ENCODE results near the gene C1orf105. TPM values are rescaled to one million over a fixed set of nuclear protein-coding genes. Genes with fewer than 3 reads are reported as not detected.

Gene C1orf105
- total and polyA plus RNA-seq, 10 of the 15 experiments (the other 5 are each of a cell fraction or from before 2014, with no cell fraction given) = not detected

GRCh38 chr1:172380441-172381244, 39.8 kb upstream of the C1orf105 start (continued):
- peak in 1 of 3 experiments; percentile 19; a peak in 1 of 6 replicates for TF ChIP-seq CTCF (IDR thresholded peaks at IDR 0.05 in 2 of 3, conservative IDR thresholded peaks at IDR 0.05 in 1 of 3; ENCODE audit: control insufficient read depth in 2 of 3, extremely low read depth in 1 of 3, insufficient read depth in 1 of 3, low read depth in 3 of 3, low read length in 3 of 3)
- no peak for TF ChIP-seq POLR2A (IDR thresholded peaks at IDR 0.05; ENCODE audit: low read depth, low read length)
- TF ChIP-seq MEF2B (IDR thresholded peaks at IDR 0.05; ENCODE audit: partially characterized antibody, poor library complexity, severe bottlenecking) = peak; percentile 23
- TF ChIP-seq, protein P1, sequence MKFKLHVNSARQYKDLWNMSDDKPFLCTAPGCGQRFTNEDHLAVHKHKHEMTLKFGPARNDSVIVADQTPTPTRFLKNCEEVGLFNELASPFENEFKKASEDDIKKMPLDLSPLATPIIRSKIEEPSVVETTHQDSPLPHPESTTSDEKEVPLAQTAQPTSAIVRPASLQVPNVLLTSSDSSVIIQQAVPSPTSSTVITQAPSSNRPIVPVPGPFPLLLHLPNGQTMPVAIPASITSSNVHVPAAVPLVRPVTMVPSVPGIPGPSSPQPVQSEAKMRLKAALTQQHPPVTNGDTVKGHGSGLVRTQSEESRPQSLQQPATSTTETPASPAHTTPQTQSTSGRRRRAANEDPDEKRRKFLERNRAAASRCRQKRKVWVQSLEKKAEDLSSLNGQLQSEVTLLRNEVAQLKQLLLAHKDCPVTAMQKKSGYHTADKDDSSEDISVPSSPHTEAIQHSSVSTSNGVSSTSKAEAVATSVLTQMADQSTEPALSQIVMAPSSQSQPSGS (IDR thresholded peaks at IDR 0.05; ENCODE audit: low read length) = peak; percentile 84
- TF ChIP-seq, protein P2, sequence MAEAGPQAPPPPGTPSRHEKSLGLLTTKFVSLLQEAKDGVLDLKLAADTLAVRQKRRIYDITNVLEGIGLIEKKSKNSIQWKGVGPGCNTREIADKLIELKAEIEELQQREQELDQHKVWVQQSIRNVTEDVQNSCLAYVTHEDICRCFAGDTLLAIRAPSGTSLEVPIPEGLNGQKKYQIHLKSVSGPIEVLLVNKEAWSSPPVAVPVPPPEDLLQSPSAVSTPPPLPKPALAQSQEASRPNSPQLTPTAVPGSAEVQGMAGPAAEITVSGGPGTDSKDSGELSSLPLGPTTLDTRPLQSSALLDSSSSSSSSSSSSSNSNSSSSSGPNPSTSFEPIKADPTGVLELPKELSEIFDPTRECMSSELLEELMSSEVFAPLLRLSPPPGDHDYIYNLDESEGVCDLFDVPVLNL (IDR thresholded peaks at IDR 0.05; ENCODE audit: low read depth, low read length) = no peak
- peak; percentile 16 to 83; a peak in 3 of 4 replicates for TF ChIP-seq EP300 (IDR thresholded peaks at IDR 0.05; ENCODE audit: borderline replicate concordance in 1 of 2, control insufficient read depth in 1 of 2, low read depth in 2 of 2, low read length in 2 of 2)
- no peak for TF ChIP-seq ASH2L (IDR thresholded peaks at IDR 0.05; ENCODE audit: borderline replicate concordance, low read depth)
- 0 out of 2 replicates have a peak, but pooled peaks have one; percentile 23 for TF ChIP-seq ZNF592 (IDR thresholded peaks at IDR 0.05)
- no peak for TF ChIP-seq JUND (IDR thresholded peaks at IDR 0.05; ENCODE audit: low read depth, low read length)
- no peak for TF ChIP-seq ZNF274 (IDR thresholded peaks at IDR 0.05; ENCODE audit: insufficient read depth, insufficient read length)
- TF ChIP-seq RBBP5 (conservative IDR thresholded peaks at IDR 0.05) = no peak
- TF ChIP-seq RFX5 (IDR thresholded peaks at IDR 0.05; ENCODE audit: low read depth, low read length) = no peak
- TF ChIP-seq TBL1XR1 (IDR thresholded peaks at IDR 0.05; ENCODE audit: low read depth, low read length) = 0 out of 2 replicates have a peak, but pooled peaks have one; percentile 64
- TF ChIP-seq IKZF2 (IDR thresholded peaks at IDR 0.05) = peak in 1 of 2 experiments; percentile 75
- no peak for TF ChIP-seq NFYA (IDR thresholded peaks at IDR 0.05; ENCODE audit: borderline replicate concordance, low read depth, low read length)
- TF ChIP-seq ESRRA (IDR thresholded peaks at IDR 0.05; ENCODE audit: low read length) = no peak
- TF ChIP-seq JUNB (IDR thresholded peaks at IDR 0.05) = no peak; the same call in 1 of the 2 replicates
- TF ChIP-seq FOXK2 (IDR thresholded peaks at IDR 0.05) = no peak
- peak; percentile 62 for TF ChIP-seq POLR2AphosphoS5 (IDR thresholded peaks at IDR 0.05; ENCODE audit: low read length)

Data from GM12878 (cell line).